Parathyroid adenoma (tissue), 2 donors: Measurements from ENCODE around the gene ZNRF3.

Source experiments
- H2AFZ ChIP-seq: fragments of 300-600 bp; sonication (generic); one replicate; pipeline ENCODE4 v1.7.0; 2017; ENCODE audit warnings: antibody characterized with exemption, mild to moderate bottlenecking
- H3K27ac ChIP-seq: fragments of 300-600 bp; sonication (generic); one replicate; pipeline ENCODE4 v1.7.0; 2017
- H3K27me3 ChIP-seq: fragments of 300-600 bp; sonication (generic); one replicate; pipeline ENCODE4 v1.7.0; 2017; ENCODE audit warnings: low read length; ENCODE audit not compliant: control insufficient read depth, insufficient read depth
- H3K36me3 ChIP-seq: fragments of 300-600 bp; sonication (generic); one replicate; pipeline ENCODE4 v1.7.0; 2017; ENCODE audit warnings: low read length; ENCODE audit not compliant: control insufficient read depth, insufficient read depth
- H3K4me1 ChIP-seq: fragments of 300-600 bp; sonication (generic); one replicate; pipeline ENCODE4 v1.7.0; 2017; ENCODE audit warnings: control low read depth
- H3K4me2 ChIP-seq: fragments of 300-600 bp; sonication (generic); one replicate; pipeline ENCODE4 v1.7.0; 2017; ENCODE audit warnings: low read length
- H3K4me3 ChIP-seq: fragments of 300-600 bp; sonication (generic); one replicate; pipeline ENCODE4 v1.7.0; 2017; ENCODE audit warnings: low read depth, low read length
- H3K79me2 ChIP-seq: fragments of 300-600 bp; sonication (generic); one replicate; pipeline ENCODE4 v1.7.0; 2017; ENCODE audit warnings: control low read depth
- H3K9ac ChIP-seq: fragments of 300-600 bp; sonication (generic); one replicate; pipeline ENCODE4 v1.7.0; 2017; ENCODE audit warnings: mild to moderate bottlenecking
- H3K9me3 ChIP-seq: fragments of 300-600 bp; sonication (generic); one replicate; pipeline ENCODE4 v1.7.0; 2017; ENCODE audit warnings: low read length; ENCODE audit not compliant: control insufficient read depth
- CTCF ChIP-seq: fragments of 300-600 bp; sonication (generic); IDR thresholded peaks from one replicate; pipeline ENCODE4 v1.7.0; 2017; ENCODE audit warnings: antibody characterized with exemption, mild to moderate bottlenecking
- donor health status: primary hyperparathyroidism.

ZNRF3 gene

GRCh38 chr22:28909375-28909774 lies 26.0 kb downstream of the ZNRF3 start:
- no peaks in the 10 kb centered on the region for H3K36me3 ChIP-seq
- H3K79me2 ChIP-seq = peaks cover 2% of the 10 kb centered on the region
- H2AFZ ChIP-seq = no peak overlapping the region
- H3K27ac ChIP-seq = no peak overlapping the region
- no peaks in the 10 kb centered on the region for H3K9me3 ChIP-seq
- peaks cover 7% of the 10 kb centered on the region for H3K4me1 ChIP-seq
- H3K9ac ChIP-seq = no peak overlapping the region
- H3K27me3 ChIP-seq = no peaks in the 10 kb centered on the region
- H3K4me2 ChIP-seq = no peak overlapping the region
- no peak overlapping the region for H3K4me3 ChIP-seq
- TF ChIP-seq CTCF = no peak

GRCh38 chr22:28910569-28911303 lies 27.4 kb downstream of the ZNRF3 start:
- no peak overlapping the region for H3K9ac ChIP-seq
- no peak overlapping the region for H2AFZ ChIP-seq
- H3K36me3 ChIP-seq = no peaks in the 10 kb centered on the region
- H3K9me3 ChIP-seq = no peaks in the 10 kb centered on the region
- no peak overlapping the region for H3K27ac ChIP-seq
- no peak overlapping the region for H3K4me2 ChIP-seq
- peaks cover 2% of the 10 kb centered on the region for H3K79me2 ChIP-seq
- no peak overlapping the region for H3K4me3 ChIP-seq
- TF ChIP-seq CTCF = no peak
- H3K27me3 ChIP-seq = no peaks in the 10 kb centered on the region
- peaks cover 7% of the 10 kb centered on the region for H3K4me1 ChIP-seq

- Histone ChIP-seq H3K27ac (peak overlapping the region; percentile 7), H3K79me2 (peaks cover 2% of the 10 kb centered on the region), H3K4me2 (no peak overlapping the region), H3K9ac (no peak overlapping the region), H2AFZ (no peak overlapping the region), H3K9me3 (no peaks in the 10 kb centered on the region), H3K4me1 (peaks cover 7% of the 10 kb centered on the region), H3K27me3 (no peaks in the 10 kb centered on the region), H3K36me3 (no peaks in the 10 kb centered on the region), H3K4me3 (no peak overlapping the region)
- TF ChIP-seq CTCF = no peak
Measured at GRCh38 chr22:28911304-28911690, 27.9 kb downstream of the ZNRF3 start.

- Histone ChIP-seq H3K4me2 (peak overlapping the region; percentile 5), H3K36me3 (no peaks in the 10 kb centered on the region), H3K27me3 (no peaks in the 10 kb centered on the region), H2AFZ (peak overlapping the region; percentile 38), H3K4me3 (no peak overlapping the region), H3K27ac (peak overlapping the region; percentile 7), H3K9me3 (no peaks in the 10 kb centered on the region), H3K4me1 (peaks cover 7% of the 10 kb centered on the region), H3K79me2 (peaks cover 2% of the 10 kb centered on the region), H3K9ac (no peak overlapping the region)
- no peak for TF ChIP-seq CTCF
Measured at GRCh38 chr22:28911777-28912669, 28.7 kb downstream of the ZNRF3 start.
